C1 segment of cervical spinal cord (tissue), 14 donors: ENCODE measurements around the gene TATDN2.
"Not testable (repeated sequence)": the region's sequence is repeated elsewhere in the genome, so short reads cannot be mapped to it uniquely, and the experiment has no call there.

Source experiments
- DNase-seq, 14 donors: peaks; one replicate each; lab custom pipeline; 2025; lab: John Stamatoyannopoulos, UW

TATDN2 gene

DNA sequence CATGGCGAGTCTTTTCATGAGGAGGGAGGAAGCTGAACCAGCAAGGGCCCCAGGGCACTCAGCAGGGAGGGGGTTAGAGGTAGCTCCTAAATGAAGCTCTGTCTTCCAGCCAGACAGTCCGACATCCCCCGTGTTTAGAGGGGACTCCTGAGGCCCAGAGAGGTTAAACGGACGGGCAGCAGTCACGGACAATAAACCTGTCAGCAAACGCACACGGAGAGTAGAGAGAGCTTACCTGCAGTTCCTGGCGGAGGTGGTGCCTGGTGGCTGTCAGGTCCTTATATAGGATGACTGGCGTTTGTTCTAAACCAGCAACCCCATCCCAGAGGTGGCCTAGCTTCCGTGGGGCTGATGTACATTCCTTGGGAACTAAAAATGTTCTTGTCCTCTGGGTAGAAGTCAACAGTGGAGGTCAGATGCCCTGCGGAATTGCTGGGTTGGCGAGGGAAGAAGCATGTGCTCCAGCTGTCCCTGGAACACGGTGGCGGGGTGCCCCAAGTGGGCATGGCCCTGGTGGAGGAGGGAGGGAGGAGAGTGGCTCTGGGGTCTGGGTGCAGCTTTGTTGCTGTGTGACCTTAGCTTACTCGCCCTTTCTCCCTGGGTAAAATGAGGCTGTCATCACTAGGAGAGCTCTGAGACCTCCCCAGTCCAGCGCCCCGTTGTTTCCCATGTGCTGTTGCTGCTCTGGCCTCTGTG, 42.4 kb downstream of the TATDN2 start:
- no peak for DNase-seq

DNA sequence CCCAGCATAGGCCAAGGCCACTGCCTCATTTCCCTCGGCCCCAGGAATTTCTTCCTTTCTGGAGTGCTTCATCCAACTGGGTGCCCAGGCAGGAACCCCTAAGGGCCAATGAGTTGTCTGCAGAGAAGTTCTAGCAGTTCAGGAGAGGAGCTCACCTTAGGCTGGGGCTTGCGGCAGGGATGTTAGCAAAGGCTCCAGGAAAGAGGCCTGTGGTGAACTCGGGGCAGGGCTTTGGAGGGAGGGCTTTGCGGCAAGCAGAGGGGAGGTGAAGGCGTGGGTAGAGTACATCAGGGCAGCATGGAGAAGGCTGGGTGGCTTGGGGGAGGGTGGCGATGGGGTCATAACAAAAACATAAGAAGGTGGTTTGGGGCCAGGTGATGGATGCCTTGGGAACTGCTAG, 43.4 kb downstream of the TATDN2 start:
- DNase-seq, result no peak

DNA sequence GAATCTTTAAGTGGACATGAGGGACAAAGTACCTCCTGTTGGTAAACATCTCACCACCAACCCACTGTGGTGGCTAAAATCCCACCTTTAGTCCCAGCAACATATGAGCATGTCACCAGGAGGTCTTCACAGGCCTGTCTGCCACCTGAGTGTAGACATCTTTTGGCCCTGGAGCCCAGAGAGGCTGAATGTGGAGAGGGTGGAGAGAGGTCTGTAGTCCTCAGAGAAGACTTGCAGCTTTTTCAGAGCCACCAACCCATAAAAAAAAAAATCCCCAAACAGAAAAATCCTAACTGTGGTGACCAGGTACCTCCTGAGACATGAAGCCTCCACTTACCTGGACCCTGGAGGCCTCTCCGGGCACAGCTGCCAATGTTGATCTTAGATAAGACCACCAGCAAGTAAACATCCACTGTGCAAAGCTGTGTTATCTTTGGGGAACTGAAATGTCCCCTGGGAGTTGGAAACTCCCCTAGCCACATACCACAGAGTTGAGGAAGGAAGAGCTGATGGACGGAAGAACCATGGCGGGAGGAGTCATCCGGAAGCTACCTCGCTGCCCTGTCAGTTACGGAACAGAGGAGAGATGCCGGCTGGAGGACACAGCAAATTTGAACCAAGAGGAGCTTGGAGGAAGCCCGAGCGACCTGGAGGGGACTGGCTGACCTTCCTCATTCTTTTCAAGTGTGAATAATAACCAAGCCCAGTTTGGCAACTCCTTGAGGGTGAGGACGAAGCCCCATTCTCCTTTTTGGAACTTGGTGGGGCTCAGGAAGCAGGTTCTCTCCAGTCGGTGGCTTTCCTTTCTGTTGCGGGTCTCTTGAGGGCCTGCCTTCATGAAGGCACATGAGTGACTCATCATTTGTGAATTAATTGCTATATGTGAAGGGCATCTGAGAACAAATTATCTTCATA, 44.5 kb downstream of the TATDN2 start, which contains the start of gene GHRL:
Gene GHRL (minus strand): TSS at position 443 of the 915 bp plus-strand sequence. CDS start 2,767 bp downstream, outside the sequence.
- no peak for DNase-seq

GRCh38 chr3:10294030-10294586, 45.8 kb downstream of the TATDN2 start:
- no peak for DNase-seq

GRCh38 chr3:10298064-10298463, 49.8 kb downstream of the TATDN2 start:
- DNase-seq, result not testable (repeated sequence)

DNA sequence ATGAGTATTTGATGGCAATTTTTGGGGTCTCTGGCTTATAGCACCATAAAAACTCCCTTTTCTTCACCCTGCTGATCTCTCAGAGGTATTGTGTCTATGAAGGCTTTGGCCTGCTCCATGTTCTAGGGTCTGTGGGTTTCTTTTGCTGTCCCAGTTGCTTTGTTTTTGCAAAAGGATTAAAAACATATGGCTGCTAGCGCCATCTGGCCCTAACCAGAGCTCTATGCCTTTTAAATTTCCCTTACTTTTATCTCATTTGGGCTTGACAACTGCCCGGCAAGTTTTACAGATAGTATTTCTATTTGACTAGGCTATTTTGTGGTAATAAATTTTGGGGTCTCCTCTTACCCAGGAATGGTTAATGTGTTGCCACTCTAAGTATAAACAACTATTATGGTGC, 50.9 kb downstream of the TATDN2 start:
- no peak for DNase-seq

DNA sequence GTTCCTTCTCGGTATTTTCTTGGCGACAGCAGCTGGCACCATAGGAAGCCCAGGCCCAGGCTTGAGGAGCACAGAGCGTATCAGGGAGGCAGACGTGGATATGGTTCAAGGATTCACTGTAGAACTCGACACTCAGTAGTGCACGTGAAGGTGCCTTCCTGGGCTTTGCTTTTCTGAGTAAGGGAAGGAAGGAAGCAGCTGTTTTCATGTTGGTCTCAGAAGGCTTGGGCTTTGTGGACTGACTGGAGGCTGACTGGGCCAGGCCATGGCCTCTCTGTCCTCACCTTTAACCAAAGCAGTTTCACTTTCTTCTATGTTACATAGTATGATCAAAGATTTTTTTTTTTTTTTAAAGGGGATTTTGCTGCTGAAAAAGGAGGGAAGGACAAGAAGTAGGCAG, 51.4 kb downstream of the TATDN2 start:
- no peak for DNase-seq

DNA sequence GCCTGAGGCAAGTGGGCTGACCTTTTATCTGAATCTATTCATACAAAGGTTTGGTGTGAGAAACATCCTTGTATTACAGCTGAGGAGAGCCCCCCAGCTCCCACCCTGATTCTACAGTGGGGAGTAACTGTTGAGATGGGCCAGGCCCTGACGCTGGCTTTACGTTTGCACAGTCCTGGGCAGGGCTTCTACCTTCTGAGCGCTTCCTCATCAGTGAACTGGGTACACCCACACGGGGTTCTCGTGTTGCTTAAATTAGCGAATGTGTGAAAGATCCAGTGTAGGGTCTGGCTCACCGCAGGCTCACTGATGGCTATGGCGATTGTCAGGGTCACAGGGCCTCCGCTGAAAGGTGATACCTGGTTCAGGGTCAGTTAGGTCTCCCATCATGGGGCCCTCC, 51.8 kb downstream of the TATDN2 start:
- DNase-seq, result no peak

GRCh38 chr3:10303105-10303504, 54.8 kb downstream of the TATDN2 start:
- DNase-seq, result no peak

DNA sequence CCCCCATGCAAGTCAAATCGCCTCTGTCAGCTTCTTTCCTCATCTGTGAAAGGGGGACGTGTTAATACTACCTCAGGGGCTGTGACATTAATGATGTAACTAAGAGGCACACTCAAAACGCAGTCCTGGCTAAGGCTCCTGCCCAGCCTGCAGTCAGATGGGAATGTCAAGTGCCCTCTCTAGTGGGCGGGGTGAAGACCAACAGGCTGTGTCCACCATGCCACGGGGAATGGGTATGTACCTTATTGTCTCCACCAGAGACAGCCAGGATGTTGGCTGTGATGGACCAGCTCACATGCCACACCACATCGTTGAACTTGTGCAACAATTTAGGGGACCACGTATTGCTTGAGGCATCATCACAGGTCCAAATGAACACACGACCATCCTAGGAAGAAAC, 55.5 kb downstream of the TATDN2 start:
- DNase-seq, result no peak

GRCh38 chr3:10304905-10305304, 56.6 kb downstream of the TATDN2 start:
- DNase-seq, result no peak

GRCh38 chr3:10305331-10305902, 57.2 kb downstream of the TATDN2 start:
- DNase-seq, result peak in 1 of 14 donors; percentile 44

GRCh38 chr3:10306156-10306555, 57.9 kb downstream of the TATDN2 start:
- no peak for DNase-seq

DNA sequence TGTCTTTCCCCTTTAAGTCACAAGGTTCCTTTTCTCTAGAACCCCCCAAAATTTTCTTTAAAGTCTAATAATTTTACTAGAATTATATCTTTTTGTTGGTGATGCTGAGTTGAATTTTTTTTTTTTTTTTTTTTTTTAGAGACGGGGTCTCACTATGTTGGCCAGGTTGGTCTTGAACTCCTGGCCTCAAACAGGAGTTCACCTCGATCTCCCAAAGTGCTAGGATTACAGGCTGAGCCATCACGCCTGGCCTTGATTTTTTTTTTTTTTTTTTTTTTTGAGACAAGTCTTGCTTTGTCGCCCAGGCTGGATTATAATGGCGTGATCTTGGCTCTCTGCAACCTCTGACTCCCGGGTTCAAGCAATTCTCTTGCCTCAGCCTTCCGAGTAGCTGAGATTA, 60.4 kb downstream of the TATDN2 start:
- DNase-seq, result no peak

DNA sequence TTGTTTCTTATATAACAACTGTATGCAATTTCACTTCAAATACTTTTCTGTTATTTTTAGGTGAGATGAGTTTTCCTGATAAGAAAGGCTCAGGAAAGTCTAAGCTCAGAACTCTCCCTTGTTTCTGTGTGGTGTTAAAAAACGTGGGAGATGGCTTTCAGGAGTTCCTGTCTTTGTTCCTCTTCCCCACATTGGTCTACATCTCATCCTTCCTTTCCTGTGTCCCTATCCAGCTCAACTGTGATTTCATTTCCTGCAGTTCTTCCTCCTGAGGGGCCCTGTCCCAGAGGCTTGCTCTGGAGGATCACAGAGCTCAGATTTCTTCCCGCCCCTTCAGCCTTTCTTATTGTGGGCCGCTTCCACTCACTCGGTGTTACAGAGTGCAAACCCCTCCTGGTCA, 61.5 kb downstream of the TATDN2 start:
- DNase-seq, result no peak

DNA sequence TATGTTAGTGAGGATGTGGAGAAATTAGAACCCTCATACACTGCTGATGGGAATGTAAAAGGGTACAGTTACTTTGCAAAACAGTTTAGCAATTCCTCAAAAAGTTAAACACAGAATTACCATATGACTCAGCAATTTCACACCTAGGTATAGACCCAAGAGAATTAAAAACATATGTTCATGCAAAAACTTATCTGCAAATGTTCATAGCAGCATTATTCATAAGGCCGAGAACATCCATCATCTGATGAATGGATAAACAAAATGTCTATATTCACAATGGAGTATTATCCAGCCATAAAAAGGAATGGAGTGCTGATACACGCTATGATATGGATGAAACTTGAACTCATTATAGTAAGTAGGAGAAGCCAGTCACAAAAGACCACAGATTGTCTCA, 62.3 kb downstream of the TATDN2 start:
- DNase-seq, result no peak

GRCh38 chr3:10311710-10312109, 63.5 kb downstream of the TATDN2 start:
- DNase-seq, result no peak

GRCh38 chr3:10312391-10312790, 64.1 kb downstream of the TATDN2 start:
- DNase-seq, result no peak

GRCh38 chr3:10312861-10313260, 64.6 kb downstream of the TATDN2 start:
- no peak for DNase-seq

GRCh38 chr3:10315101-10315500, 66.8 kb downstream of the TATDN2 start:
- no peak for DNase-seq

DNA sequence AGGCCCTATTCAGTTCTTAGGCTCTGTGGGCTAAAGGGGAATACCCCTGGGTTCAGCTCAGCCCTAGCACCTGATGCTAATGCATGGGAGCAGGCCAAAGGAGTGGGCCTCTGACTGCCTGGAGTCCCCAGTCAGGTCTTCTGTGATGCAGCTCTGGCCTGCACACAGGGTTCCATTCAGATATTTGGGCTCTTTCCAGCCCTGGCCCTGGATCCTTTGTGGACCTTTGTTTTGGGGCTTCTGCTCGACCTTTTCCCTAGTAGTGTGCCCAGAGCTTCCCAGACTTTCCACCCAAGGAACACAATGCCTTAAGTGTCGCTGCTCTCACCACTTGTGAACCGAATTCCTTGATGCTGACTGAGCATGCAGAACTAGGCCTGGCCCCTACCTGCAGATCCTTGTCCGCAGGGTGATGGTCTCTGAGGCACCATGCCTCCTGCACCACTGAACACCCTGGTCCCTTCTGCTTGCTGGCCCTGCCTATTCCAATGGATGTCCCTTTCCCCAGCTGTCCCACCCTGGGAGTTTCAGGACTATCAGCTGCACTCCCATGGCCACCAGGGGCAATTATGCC, 67.6 kb downstream of the TATDN2 start:
- DNase-seq, result peak in 6 of 14 donors; percentile 5 to 66 (median 12)
